WERI-Rb-1 (cell line): ENCODE results near the gene USP31.
A peak's percentile ranks its signal among the peaks of the same experiment; 100 is the strongest.

Experiments used
- DNase-seq: peaks from one replicate; pipeline ENCODE4 v3.0.0-alpha.2; 2020
- H3K27ac ChIP-seq: fragments of 250-450 bp; sonication (Bioruptor Pico); 2 replicates; pipeline ENCODE4 v1.5.1; 2020; ENCODE audit warnings: mild to moderate bottlenecking, moderate library complexity
- H3K27me3 ChIP-seq: fragments of 250-450 bp; sonication (Bioruptor Pico); 2 replicates; pipeline ENCODE4 v1.5.1; 2021; ENCODE audit warnings: mild to moderate bottlenecking, low read depth, moderate library complexity; ENCODE audit not compliant: insufficient read depth, severe bottlenecking
- H3K36me3 ChIP-seq: fragments of 250-450 bp; sonication (Bioruptor Pico); 2 replicates; pipeline ENCODE4 v1.5.1; 2020; ENCODE audit warnings: mild to moderate bottlenecking, moderate library complexity
- H3K4me3 ChIP-seq: 2 replicates; pipeline ENCODE4 v1.5.1; 2011; ENCODE audit warnings: low read depth, mild to moderate bottlenecking, control low read depth, low read length
- H3K9me3 ChIP-seq: fragments of 250-450 bp; sonication (Bioruptor Pico); 2 replicates; pipeline ENCODE4 v1.5.1; 2021; ENCODE audit warnings: mild to moderate bottlenecking, moderate library complexity; ENCODE audit not compliant: severe bottlenecking
- CTCF ChIP-seq: IDR thresholded peaks from 2 replicates; pipeline ENCODE4 v1.5.1; 2011; ENCODE audit warnings: low read depth, mild to moderate bottlenecking, control low read depth, inconsistent platforms, low read length

USP31 gene

DNA sequence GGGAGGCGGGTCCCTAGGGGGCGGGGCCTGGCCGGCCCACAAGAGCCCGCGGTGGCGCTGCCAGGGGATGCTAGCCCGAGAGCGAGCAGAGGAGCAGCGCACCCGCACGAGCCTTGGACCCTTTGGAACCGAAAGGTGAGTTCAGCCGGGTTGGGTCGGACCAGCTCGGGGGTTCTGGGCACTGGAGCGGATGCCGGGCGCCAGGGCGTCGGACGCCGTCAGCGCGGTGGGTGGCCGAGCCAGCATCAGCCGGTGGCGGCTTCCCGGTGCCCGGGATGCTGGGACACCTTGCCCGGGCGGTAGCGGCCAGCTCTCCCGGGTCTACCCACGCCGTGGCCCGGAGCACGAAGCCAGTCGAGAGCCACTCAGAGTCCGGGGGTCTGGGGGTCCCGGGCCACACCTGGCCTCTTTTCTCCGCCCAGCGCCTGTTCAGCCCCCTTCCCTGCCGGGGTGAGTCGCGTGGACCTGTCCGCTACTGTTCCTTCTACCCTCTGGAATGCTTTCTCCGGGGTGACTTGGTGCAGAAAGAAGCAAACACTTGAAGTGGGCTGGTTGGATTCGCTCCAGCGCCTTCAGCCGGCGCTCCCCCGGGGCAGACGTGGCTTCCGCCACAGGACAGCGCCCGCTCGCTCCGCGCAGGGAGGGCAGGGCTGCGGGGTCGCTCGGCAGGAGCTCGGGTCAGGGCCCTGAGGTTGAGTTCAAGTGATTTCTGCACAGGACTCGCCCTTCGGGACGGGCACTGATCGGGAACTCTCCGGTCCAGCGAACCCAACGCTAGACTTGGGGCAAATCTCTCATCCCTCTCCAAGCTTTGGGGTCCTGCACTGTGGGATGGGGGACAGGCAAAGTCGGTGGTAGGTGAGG is 33.7 kb upstream of the USP31 start, which contains the start of gene SCNN1G:
SCNN1G (plus strand) TSS at position 67 of the 864 bp plus-strand sequence. CDS start 3,527 bp downstream, outside the sequence.
- no peaks in the 10 kb centered on the region for H3K27me3 ChIP-seq
- TF ChIP-seq CTCF: no peak
- H3K9me3 ChIP-seq: no peaks in the 10 kb centered on the region
- H3K36me3 ChIP-seq: no peaks in the 10 kb centered on the region
- H3K27ac ChIP-seq: no peak within 1 kb of the TSS; the same call in 1 of the 2 replicates
- peak within 1 kb of the TSS; percentile 49 for H3K4me3 ChIP-seq
- peak; percentile 27 for DNase-seq

DNA sequence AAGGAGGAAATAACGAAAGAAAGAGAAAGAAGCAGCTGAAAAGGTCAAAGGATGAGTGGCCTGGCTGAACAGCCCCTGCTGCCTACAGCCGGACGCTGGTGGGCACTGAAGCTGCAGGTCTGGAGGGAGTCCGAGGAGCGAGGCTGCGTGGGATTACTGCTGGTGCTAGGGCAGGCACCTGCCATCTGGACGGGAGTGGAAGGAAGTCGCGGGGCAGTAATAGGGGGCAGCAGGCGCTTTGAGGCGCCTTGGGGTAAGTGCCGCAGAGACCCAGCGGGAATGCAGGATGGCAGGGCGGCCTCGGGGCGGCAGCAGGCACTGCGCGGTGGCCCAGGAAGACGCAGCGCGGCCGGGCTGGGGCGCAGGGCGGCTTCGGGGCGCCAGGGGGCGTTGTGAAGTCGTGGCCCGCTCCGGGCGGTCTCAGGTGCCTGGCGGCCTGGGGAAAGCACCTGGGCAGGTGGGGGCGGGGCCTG is 33.0 kb upstream of the USP31 start:
- Histone ChIP-seq H3K27me3 (no peaks in the 10 kb centered on the region), H3K36me3 (no peaks in the 10 kb centered on the region), H3K9me3 (no peaks in the 10 kb centered on the region), H3K27ac (no peak overlapping the region; the same call in 1 of the 2 replicates), H3K4me3 (peak overlapping the region; percentile 49)
- peak; percentile 97 for TF ChIP-seq CTCF
- peak; percentile 91 for DNase-seq

GRCh38 chr16:23181506-23181905 is 32.3 kb upstream of the USP31 start:
- Histone ChIP-seq H3K27me3 (no peaks in the 10 kb centered on the region), H3K9me3 (no peaks in the 10 kb centered on the region), H3K36me3 (no peaks in the 10 kb centered on the region), H3K27ac (no peak overlapping the region), H3K4me3 (no peak overlapping the region)
- no peak for TF ChIP-seq CTCF
- no peak for DNase-seq

DNA sequence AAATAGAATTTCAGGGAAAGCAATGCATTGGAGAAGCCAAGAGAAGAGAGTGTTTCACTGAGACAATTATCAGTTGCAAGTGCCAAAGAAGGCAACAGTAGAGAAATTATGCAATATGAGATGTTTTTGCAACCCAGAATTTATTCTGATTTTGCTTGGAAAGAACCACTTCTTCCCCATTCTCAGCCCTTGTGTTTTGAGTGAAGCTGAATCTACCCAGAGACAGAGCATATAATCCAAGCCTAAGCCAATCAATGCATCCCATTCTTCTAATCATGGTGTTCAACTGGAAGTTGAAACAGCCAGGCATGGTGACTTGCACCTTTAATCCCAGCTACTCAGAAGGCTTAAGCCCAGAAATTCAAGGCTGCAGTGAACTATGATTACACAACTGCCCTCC is 26.4 kb upstream of the USP31 start:
- H3K4me3 ChIP-seq: no peak overlapping the region
- no peaks in the 10 kb centered on the region for H3K9me3 ChIP-seq
- no peak overlapping the region for H3K27ac ChIP-seq
- DNase-seq: peak; percentile 38
- TF ChIP-seq CTCF: no peak
- no peaks in the 10 kb centered on the region for H3K27me3 ChIP-seq
- no peaks in the 10 kb centered on the region for H3K36me3 ChIP-seq

DNA sequence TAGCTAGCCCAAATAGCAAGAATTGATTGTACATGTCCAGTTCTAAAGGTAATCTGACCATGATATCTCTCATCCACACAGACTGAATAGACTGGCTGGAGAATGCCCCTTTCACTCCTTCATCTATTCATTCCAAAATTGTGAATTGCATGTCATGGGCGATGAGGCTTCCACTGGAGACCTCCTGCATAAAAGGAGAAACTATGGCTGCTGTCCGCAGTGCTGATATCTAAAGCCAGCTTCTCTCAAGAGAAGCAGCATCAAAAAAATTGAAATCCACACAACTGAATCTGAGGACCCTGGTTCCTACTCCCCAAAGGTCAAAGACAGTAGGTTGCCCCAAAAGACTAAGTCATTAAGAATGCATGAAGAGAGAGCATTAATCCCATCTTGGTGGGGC is 25.4 kb upstream of the USP31 start:
- no peak for TF ChIP-seq CTCF
- DNase-seq: no peak
- no peaks in the 10 kb centered on the region for H3K9me3 ChIP-seq
- no peak overlapping the region for H3K4me3 ChIP-seq
- no peaks in the 10 kb centered on the region for H3K27me3 ChIP-seq
- no peaks in the 10 kb centered on the region for H3K36me3 ChIP-seq
- no peak overlapping the region for H3K27ac ChIP-seq
